Brain microvascular endothelial cell (primary cell): Measurements from ENCODE around the gene CAPN12.
"Not testable (repeated sequence)": the region's sequence is repeated elsewhere in the genome, so short reads cannot be mapped to it uniquely, and the experiment has no call there.

Source experiments
- DNase-seq: peaks from one replicate; pipeline ENCODE4 v3.0.0-alpha.2; 2020
- H3K27ac ChIP-seq: fragments of 250-450 bp; sonication (Bioruptor Pico); 2 replicates; pipeline ENCODE4 v1.5.1; 2020; ENCODE audit warnings: mild to moderate bottlenecking, moderate library complexity
- H3K27me3 ChIP-seq: fragments of 250-450 bp; sonication (Bioruptor Pico); replicated peaks from 2 replicates; pipeline ENCODE4 v1.5.1; 2020; ENCODE audit warnings: mild to moderate bottlenecking
- H3K36me3 ChIP-seq: fragments of 250-450 bp; sonication (Bioruptor Pico); replicated peaks from 2 replicates; pipeline ENCODE4 v1.5.1; 2020; ENCODE audit warnings: mild to moderate bottlenecking
- H3K4me3 ChIP-seq: 2 replicates; pipeline ENCODE4 v1.5.1; 2011; ENCODE audit warnings: low read depth, mild to moderate bottlenecking, control low read depth, low read length, moderate library complexity
- CTCF ChIP-seq: IDR thresholded peaks from 2 replicates; pipeline ENCODE4 v1.5.1; 2011; ENCODE audit warnings: low read depth, mild to moderate bottlenecking, moderate library complexity, low read length, control low read depth, inconsistent platforms; ENCODE audit errors: missing control alignments
- in situ Hi-C: cut with HindIII; loops from 2 replicates; pipeline ENCODE4 v1.10.0; 2017; ENCODE audit warnings: low sequenced_read_pairs, low pct_ligation_motif_present

The CAPN12 gene

DNA sequence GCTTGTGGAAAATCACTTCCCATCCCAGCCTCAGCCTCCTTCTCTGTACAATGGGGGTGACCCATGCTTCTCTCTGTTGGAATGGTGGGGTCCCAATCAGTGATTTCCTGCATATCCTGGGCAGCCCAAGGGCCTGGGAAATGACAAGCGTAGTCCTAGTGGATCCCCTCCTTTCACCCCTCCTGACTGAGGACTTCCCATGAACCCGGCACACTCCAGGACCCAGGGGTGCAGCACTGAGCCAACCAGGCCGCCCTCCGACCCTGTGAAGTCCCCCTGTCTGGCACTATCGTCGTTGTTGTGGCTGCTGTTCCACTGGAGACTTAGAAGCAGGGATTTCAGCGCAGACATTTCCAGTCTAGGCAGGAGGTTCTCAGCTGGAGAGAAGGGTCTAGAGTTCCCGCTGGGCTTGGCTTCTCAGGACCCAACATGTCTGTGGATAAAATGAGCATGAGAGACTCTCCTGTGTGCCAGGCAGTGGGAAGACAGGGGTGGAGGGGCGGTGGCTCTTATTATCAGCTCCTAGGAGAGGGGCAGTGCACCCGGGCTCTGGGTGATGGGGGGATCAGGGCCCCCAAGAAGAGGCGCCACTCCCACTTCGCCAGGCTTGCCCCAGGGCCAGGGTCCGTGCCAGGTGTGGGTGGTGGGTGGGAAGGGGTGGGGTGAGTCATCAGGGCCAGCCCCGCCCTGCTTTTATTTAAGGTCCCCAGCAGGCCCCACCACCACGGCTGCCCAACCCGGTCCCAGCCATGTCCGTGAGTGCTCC lies 44.4 kb upstream of the CAPN12 start, which contains the start of gene LGALS7B:
Gene LGALS7B, plus strand, starts transcription at position 723 of the 766 bp plus-strand sequence. Its CDS starts 27 bp downstream, at position 750.
- H3K27ac ChIP-seq: no peak within 1 kb of the TSS

GRCh38 chr19:38786572-38787265 lies 42.4 kb upstream of the CAPN12 start:
- no peak overlapping the region for H3K27ac ChIP-seq
- in situ Hi-C loops: no loop called here
- no peak for TF ChIP-seq CTCF
- no peaks in the 10 kb centered on the region for H3K36me3 ChIP-seq
- no peak for DNase-seq
- no peaks in the 10 kb centered on the region for H3K27me3 ChIP-seq
- no peak overlapping the region for H3K4me3 ChIP-seq

More for the DNA sequence above, 44.4 kb upstream of the CAPN12 start, which contains the start of gene LGALS7B:
- Histone ChIP-seq H3K4me3 (no peak within 1 kb of the TSS), H3K36me3 (no peaks in the 10 kb centered on the region), H3K27me3 (no peaks in the 10 kb centered on the region)
- in situ Hi-C loops: no loop called here
- no peak for TF ChIP-seq CTCF
- no peak for DNase-seq

DNA sequence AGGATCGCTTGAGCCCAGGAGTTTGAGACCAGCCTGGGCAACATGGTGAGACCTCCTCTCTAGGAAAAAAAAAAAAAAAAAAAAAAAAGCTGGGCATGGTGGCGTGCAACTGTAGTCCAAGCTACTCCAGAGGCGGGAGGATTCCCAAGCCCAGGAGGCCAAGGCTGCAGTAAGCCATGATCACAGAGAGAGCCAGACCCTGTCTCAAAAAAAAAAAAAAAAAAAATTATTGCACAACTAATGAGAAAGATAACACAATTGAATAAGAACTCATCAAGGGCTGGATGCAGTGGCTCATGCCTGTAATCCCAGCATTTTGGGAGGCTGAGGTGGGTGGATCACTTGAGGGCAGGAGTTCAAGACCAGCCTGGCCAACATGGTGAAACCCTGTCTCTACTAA lies 41.8 kb upstream of the CAPN12 start:
- in situ Hi-C loops: not testable (repeated sequence)

GRCh38 chr19:38785187-38785699 lies 41.0 kb upstream of the CAPN12 start:
- in situ Hi-C loops: no loop called here
- no peak overlapping the region for H3K27ac ChIP-seq

More for the DNA sequence above, 41.8 kb upstream of the CAPN12 start:
- not testable (repeated sequence) for H3K27ac ChIP-seq, H3K36me3 ChIP-seq, DNase-seq, H3K4me3 ChIP-seq, H3K27me3 ChIP-seq

DNA sequence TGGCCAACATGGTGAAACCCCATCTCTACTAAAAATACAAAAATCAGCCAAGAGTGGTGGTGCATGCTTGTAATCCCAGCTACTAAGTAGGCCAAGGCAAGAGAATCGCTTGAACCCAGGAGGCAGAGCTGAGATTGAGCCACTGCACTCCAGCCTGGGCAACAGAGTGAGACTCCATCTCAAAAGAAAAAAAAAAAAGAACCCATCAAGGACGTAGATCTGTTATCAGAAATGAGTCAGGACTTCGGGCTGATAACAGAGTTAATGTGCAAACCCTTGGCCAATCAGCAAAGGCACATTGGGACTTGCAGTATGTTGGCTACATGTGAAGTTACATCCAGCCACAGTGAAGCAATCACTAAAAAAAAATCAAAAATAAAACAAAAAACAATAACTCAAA lies 40.0 kb upstream of the CAPN12 start:
- DNase-seq: peak; percentile 75
- in situ Hi-C loops: no loop called here
- H3K36me3 ChIP-seq: no peaks in the 10 kb centered on the region
- H3K4me3 ChIP-seq: no peak overlapping the region
- no peak for TF ChIP-seq CTCF
- H3K27ac ChIP-seq: no peak overlapping the region
- H3K27me3 ChIP-seq: peaks cover 4% of the 10 kb centered on the region

More at GRCh38 chr19:38785187-38785699, 41.0 kb upstream of the CAPN12 start:
- DNase-seq: no peak
- H3K27me3 ChIP-seq: peaks cover 4% of the 10 kb centered on the region
- H3K36me3 ChIP-seq: no peaks in the 10 kb centered on the region
- H3K4me3 ChIP-seq: no peak overlapping the region
- no peak for TF ChIP-seq CTCF

GRCh38 chr19:38782212-38782611 lies 37.9 kb upstream of the CAPN12 start:
- not testable (repeated sequence) for H3K36me3 ChIP-seq

More at GRCh38 chr19:38782212-38782611, 37.9 kb upstream of the CAPN12 start:
- H3K27ac ChIP-seq, in situ Hi-C loops, DNase-seq, H3K4me3 ChIP-seq, H3K27me3 ChIP-seq: not testable (repeated sequence)
